HL-60/S4 (cell line): ENCODE data around the gene SLC16A7.

Experiments
- in situ Hi-C: fragments of 300-500 bp; cut with MboI; formaldehyde crosslinking; loops from 2 replicates; pipeline ENCODE4 v1.14.3; 2022; ENCODE audit warnings: low sequenced_read_pairs

SLC16A7 gene

GRCh38 chr12:59620326-59620725 lies 24.5 kb downstream of the SLC16A7 start:
- in situ Hi-C loops, result no loop called here

DNA sequence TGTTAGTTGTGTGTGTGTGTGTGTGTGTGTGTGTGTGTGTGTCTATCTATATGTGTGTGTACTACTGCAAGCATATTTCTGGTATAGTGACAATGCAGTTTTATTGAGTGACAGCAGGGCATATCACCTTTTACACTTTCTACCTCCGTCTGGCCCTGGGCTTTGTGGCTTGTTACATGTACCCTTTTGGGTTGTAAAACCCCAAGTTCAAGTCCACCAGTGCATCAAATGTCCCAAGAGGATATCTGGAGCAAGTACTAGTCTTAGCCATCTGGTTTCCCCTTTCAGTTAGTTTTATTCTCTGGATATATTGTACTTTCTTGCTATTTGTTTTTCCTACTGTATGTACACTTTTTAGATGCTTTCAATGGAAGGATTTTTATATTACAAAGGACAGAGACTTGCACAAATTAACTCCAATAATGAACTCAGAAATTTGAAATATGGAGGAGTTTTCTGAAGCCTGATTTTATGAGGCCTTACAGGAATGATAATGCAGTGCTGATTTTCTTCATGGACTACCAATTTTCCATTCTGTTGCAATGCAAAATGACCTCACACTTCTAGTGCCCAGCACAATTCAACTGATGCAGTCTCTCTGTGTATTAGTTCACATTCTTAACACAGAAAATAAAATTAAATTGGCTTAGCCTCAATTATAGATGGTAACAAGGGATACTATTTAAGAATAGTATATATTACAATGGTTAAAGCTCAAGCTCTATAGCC lies 29.1 kb downstream of the SLC16A7 start:
- in situ Hi-C loops, result no loop called here

- in situ Hi-C loops, result no loop called here
These were observed 30.6 kb downstream of the SLC16A7 start for GRCh38 chr12:59626382-59626781.

DNA sequence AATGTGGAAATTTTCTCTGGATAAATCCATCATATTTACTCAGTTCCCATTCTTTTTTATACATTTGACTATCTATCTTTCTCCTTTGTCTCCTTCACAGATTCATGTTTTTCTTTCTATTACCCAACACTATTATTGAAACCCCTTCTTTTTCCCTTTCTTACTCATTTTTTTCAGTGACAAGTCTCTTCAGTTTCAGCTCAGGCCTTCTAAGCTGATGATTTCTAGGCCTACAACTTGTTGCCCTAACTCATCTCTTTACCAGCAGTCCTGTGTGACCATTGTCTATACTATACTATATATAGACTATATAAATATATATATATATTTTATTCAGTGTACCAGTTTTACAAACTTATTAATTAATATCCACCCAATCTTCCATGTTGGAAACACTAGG lies 31.8 kb downstream of the SLC16A7 start:
- in situ Hi-C loops, result no loop called here

GRCh38 chr12:59629890-59630289 lies 34.1 kb downstream of the SLC16A7 start:
- in situ Hi-C loops, result no loop called here

- in situ Hi-C loops, result no loop called here
These were observed 36.6 kb downstream of the SLC16A7 start for GRCh38 chr12:59632408-59632807.

- in situ Hi-C loops, result no loop called here
These were observed 38.4 kb downstream of the SLC16A7 start for GRCh38 chr12:59634254-59634653.

DNA sequence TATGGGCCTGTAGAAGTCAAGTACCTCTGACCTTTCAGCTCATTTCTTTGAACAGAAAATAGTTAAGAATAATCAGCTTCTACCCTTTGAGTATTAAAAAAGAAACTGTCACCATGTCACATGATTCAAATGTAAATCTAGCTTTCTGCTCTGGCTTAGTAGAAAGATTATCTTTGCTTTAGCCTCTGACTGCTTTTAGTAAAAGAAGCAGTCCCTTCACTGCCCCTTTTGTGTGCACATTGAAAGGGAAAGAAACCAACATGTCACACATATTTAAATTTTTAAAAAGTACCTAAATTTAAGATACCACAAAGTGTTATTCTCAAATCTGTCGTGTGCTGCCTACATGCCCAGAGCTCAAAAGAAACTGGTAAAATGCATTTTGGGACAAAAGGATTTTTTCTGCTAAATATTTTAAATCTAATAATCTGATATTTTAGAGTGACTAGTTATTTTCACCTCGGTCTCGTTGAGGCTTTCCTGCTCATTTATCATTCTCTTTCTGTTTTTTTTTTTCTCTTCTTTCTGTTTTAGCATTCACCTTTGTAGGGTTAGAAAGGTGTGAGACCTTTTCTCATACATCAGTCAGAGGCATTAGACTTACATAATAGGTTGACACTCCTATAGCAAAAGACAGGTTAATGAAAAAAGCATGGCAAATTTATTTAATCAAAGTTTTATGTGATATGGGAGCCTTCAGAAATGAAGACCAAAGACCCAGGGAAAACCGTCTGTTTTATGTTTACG lies 41.3 kb downstream of the SLC16A7 start:
- in situ Hi-C loops, result no loop called here

- in situ Hi-C loops, result no loop called here
These were observed 41.9 kb downstream of the SLC16A7 start for GRCh38 chr12:59637692-59638070.

DNA sequence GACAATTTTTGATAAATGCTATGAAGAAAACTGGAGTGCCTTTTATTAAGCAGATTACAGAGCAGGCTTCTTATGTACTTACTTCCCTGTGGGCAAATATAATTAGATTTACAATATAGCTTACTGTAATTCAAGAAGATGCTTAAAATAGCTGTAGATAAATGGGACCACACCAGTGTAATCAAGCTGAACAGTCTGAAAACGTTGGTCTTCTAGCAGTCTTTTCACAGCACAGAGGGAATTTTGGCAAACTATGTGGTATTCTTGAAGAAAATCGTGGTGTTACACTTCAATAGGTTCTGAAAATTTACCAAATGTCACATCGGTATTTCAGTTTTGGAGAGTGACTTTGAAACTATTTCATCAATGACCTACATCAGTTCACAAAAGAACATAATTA lies 47.7 kb downstream of the SLC16A7 start:
- in situ Hi-C loops, result no loop called here

DNA sequence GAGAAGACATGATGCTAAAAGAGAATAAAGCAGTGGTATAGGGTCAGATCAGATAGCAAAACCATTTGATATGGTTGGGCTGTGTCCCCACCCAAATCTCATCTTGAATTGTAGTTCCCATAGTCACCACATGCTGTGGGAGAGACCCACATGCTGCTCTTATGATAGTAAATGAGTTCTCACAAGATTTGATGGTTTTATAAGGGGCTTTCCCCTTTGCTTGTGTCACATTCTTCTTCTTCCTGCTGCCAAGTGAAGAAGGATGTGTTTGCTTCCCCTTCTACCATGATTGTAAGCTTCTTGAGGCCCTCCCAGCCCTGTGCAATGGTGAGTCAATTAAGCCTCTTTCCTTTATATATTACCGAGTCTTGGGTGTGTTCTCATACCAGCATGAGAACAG lies 49.4 kb downstream of the SLC16A7 start:
- in situ Hi-C loops, result no loop called here

GRCh38 chr12:59646636-59647035 lies 50.8 kb downstream of the SLC16A7 start:
- in situ Hi-C loops, result no loop called here

DNA sequence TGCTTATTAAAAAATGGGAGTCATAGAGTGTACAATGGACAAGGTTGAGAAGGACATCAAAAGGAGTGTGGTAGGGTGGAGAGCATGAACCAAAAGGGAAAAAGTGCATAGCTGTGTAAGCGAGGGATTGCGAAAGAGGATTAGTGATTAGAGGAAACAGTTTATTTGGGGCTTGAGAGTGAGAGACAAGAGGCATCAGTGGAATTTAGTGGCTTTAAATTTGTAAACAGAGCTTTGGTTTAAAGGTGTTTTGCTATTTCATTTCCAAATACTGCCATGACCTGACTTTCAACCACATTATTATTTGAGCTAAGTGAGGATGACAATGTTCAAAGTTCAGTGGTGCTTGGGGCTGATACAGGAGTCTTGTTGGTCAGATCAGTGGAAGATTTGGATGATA lies 53.4 kb downstream of the SLC16A7 start:
- in situ Hi-C loops, result no loop called here

DNA sequence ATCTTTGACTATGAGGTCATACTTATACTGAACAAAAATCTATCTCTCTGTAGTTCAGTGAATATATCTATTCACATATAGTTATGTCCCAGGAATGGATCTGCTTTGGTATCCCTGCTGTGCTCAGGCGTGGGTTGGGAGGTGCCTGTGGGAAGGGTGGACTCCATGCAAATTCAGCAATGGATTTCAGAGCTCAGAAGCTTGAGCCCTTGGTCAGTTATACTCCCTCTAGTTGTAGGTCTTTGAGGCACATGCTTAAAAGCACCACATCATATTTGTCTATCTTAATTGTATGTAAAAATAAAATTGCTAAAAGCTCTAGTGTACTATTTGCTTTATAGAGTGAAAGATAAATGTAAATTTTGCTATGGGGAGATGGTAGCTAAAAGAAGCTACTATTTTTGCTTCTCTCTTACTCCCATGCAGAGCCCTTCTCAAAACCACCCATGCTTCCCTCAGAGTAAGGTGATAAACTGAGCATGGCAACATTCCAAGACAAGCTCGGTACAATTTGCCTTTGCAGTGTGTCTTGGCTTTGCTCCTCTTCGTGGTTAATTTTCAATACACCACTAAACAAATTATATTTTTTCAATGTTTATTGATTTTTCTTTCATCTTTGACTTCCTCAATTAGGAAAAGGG lies 54.9 kb downstream of the SLC16A7 start:
- in situ Hi-C loops, result no loop called here

DNA sequence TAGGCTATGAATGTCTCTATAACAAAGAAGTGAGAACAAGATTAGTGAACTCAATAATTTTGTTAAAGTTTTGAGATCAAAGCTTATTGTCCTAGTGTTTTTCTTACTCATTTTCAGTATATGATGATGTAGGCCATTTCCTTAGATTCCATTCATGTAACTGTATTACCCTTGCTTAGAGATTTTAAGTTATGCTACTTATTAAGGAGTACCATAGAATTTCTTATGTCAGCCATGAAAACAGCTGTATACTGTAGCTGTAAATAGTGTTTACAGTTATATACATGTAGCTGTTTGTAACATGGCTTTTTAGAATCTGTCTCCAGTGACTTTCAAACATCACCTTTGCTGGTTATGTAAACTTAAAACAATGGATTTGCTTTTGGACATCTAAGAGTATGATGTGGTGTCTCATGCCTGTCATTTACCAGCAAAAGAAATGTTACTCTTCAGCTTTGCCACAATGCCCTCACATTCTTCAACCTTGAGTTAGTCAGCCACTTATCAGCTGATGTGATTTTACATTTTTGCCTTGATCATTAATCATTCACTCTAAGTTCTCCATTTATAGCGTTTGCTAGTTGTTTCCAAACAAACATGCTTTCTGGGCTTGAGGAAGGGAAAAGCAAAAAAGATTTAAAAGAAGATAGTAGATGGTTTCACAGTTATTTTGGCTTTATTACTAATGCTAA lies 55.5 kb downstream of the SLC16A7 start:
- in situ Hi-C loops, result no loop called here

DNA sequence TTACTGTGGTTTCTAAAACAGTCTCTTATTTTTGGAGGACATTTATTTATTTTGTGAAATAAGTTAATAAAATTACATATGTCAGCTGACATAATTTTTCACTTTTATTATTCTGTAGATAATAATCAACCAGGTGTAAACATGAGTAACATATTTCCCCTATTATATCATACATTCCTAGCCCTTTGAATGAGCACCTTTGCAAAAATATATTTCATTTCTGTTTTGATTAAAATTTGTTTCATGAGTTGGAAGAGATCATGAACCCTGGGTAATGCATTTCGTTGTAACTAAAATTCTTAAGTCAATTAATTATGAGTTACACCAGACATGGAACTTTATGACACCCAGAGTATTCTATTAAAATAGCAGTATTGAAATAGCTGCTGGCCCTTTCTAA lies 56.3 kb downstream of the SLC16A7 start:
- in situ Hi-C loops, result no loop called here

DNA sequence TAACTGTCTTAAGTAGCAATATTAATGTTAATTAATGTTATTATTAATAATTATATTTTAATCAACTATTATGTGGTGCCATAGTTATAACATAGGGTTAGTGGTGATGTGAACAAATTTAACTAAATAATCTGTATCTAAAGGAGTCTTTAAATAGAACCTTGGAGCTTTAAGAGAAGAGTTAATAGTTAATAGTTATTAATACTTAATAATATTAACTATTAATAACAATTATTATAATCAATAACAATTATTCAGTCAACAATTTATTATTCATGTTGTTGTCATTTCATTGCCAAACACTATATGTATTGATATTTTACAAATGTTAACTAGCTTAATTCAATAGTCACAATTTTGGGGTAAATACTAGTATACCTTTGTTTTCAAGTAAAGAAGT lies 58.2 kb downstream of the SLC16A7 start:
- in situ Hi-C loops, result no loop called here

DNA sequence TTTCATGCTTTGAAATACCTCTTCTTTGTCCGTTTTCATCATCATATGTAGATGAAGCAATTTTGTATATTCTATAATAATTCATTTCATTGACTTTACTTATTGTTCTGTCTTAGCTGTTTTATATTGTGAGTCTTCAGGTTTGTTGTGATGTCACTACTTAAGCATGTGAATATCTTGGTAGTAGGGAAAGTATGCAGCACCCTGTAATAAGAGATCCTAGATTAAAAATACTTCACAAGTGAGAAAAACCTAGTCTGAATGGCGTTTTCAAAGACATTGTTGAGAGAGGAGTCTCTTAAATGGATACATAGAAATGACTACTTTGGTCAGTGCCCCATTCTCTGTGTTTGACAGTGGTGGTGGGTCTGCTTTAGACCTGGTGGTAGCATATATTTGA lies 61.4 kb downstream of the SLC16A7 start:
- in situ Hi-C loops, result no loop called here

DNA sequence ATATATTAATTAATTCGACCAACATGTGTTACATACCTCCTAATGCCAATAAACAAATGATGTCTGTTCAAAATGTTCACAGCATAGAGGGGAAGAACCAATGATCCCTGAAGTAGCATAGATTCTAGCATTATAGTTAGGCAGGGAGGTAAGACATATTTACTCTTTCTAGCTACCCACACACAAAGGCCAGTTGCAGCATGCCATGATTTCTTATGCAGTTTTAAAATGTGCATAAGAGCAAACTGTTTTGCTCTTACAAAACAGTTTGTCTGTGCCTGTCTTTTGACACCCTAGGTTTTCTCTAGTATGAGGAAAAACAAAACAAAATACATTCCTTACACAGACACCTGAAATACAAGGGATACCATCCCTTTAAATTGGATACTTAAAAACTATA lies 61.9 kb downstream of the SLC16A7 start:
- in situ Hi-C loops, result no loop called here

- in situ Hi-C loops, result no loop called here
These were observed 64.3 kb downstream of the SLC16A7 start for GRCh38 chr12:59660148-59660547.

GRCh38 chr12:59660921-59661597 lies 65.2 kb downstream of the SLC16A7 start:
- in situ Hi-C loops, result no loop called here
